ENCODE measurements around the gene ZFP1.

GRCh38 chr16:75138233-75138632 is 10.1 kb upstream of the ZFP1 start:
- TF ChIP-seq POLR2AphosphoS5 (IDR thresholded peaks at IDR 0.05; ENCODE audit: borderline replicate concordance, low read depth, low read length), result no peak
- TF ChIP-seq EZH2 (IDR thresholded peaks at IDR 0.05), result no peak
